A549 (cell line): ENCODE results near the gene JAKMIP2. TPM values are rescaled to one million over a fixed set of nuclear protein-coding genes. Genes with fewer than 3 reads are reported as not detected.

ENCODE experiments used
- polyA plus RNA-seq, 4 experiments: library from polyadenylated mRNA; depleted of rRNA in 3 of 4; stranded (reverse); fragments of >200 nt; fragmentation: RNase III in 1 of 4; extraction: RNeasy Plus Mini Kit Qiagen cat#74134 plus additional on column Dnase treatment in 1 of 4; gene quantifications; 2 replicates in 3 of 4; 3 replicates in 1 of 4; pipeline ENCODE4 v1.2.3, GENCODE V29; 2011 to 2017

The JAKMIP2 gene
- polyA plus RNA-seq, 2 of the 4 experiments (the other 2 are of a cell fraction): 0.01 TPM; not detected in 1

Other genes starting within 250 kb of the JAKMIP2 start
- 0.22 and 0.82 TPM in 2 replicates for gene SPINK1, start 48.9 kb upstream of the JAKMIP2 start, polyA plus RNA-seq (2011; rRNA removed)
- gene SPINK1, start 48.9 kb upstream of the JAKMIP2 start, polyA plus RNA-seq (2017; fragmentation: RNase III; extraction: RNeasy Plus Mini Kit Qiagen cat#74134 plus additional on column Dnase treatment): not detected in 3 replicates
- not detected in 2 replicates for gene SCGB3A2, start 96.0 kb upstream of the JAKMIP2 start, polyA plus RNA-seq (2011; rRNA removed)
- not detected in 3 replicates for gene SCGB3A2, start 96.0 kb upstream of the JAKMIP2 start, polyA plus RNA-seq (2017; fragmentation: RNase III; extraction: RNeasy Plus Mini Kit Qiagen cat#74134 plus additional on column Dnase treatment)
- not detected in 2 replicates for gene C5orf46, start 123.8 kb upstream of the JAKMIP2 start, polyA plus RNA-seq (2011; rRNA removed)
- gene C5orf46, start 123.8 kb upstream of the JAKMIP2 start, polyA plus RNA-seq (2017; fragmentation: RNase III; extraction: RNeasy Plus Mini Kit Qiagen cat#74134 plus additional on column Dnase treatment): not detected in 3 replicates